HEK293 (cell line): Measurements from ENCODE around the gene DHX16.
A peak's percentile ranks its signal among the peaks of the same experiment; 100 is the strongest.

Experiments
- IKZF3 ChIP-seq: fragments of 450-650 bp; IDR thresholded peaks from 2 replicates; pipeline ENCODE4 v1.5.0; 2018; ENCODE audit warnings: missing biosample characterization, mild to moderate bottlenecking, missing genetic modification characterization, moderate library complexity
- KLF16 ChIP-seq: fragments of 450-650 bp; formaldehyde crosslinking; IDR thresholded peaks from 2 replicates; pipeline ENCODE4 v1.5.1; 2017; ENCODE audit warnings: missing biosample characterization, missing genetic modification characterization
- MZF1 ChIP-seq: fragments of 450-650 bp; formaldehyde crosslinking; IDR thresholded peaks from 2 replicates; pipeline ENCODE4 v1.5.1; 2017; ENCODE audit warnings: missing biosample characterization, missing genetic modification characterization, borderline replicate concordance
- PBX3 ChIP-seq: sonication (generic); formaldehyde crosslinking; IDR thresholded peaks from 2 replicates; pipeline ENCODE4 v1.8.1; 2022; ENCODE audit warnings: mild to moderate bottlenecking, moderate library complexity, missing genetic modification reagents
- PRDM1 ChIP-seq: fragments of 450-650 bp; formaldehyde crosslinking; IDR thresholded peaks from 2 replicates; pipeline ENCODE4; 2016; ENCODE audit warnings: missing biosample characterization, missing genetic modification characterization
- SCRT2 ChIP-seq: fragments of 450-650 bp; formaldehyde crosslinking; IDR thresholded peaks from 2 replicates; pipeline ENCODE4 v1.5.1; 2016; ENCODE audit warnings: missing biosample characterization, missing genetic modification characterization
- SP2 ChIP-seq: fragments of 450-650 bp; formaldehyde crosslinking; IDR thresholded peaks from 2 replicates; pipeline ENCODE4 v1.5.1; 2016; ENCODE audit warnings: missing biosample characterization, missing genetic modification characterization
- SP3 ChIP-seq: fragments of 450-650 bp; formaldehyde crosslinking; IDR thresholded peaks from 2 replicates; pipeline ENCODE4 v1.5.1; 2016; ENCODE audit warnings: missing biosample characterization, missing genetic modification characterization
- WT1 ChIP-seq: fragments of 450-650 bp; formaldehyde crosslinking; IDR thresholded peaks from 2 replicates; pipeline ENCODE4 v1.5.1; 2016; ENCODE audit warnings: missing biosample characterization, missing genetic modification characterization
- ZBTB17 ChIP-seq: fragments of 450-650 bp; formaldehyde crosslinking; IDR thresholded peaks from 2 replicates; pipeline ENCODE4 v1.5.1; 2016; ENCODE audit warnings: missing biosample characterization, missing genetic modification characterization
- ZBTB8A ChIP-seq: fragments of 450-650 bp; formaldehyde crosslinking; IDR thresholded peaks from 2 replicates; pipeline ENCODE4 v1.5.1; 2016; ENCODE audit warnings: missing biosample characterization, missing genetic modification characterization
- ZEB2 ChIP-seq: fragments of 450-650 bp; formaldehyde crosslinking; IDR thresholded peaks from 2 replicates; pipeline ENCODE4 v1.5.1; 2016; ENCODE audit warnings: missing biosample characterization, missing genetic modification characterization
- ZNF184 ChIP-seq: fragments of 450-650 bp; IDR thresholded peaks from 2 replicates; pipeline ENCODE4 v1.5.1; 2018; ENCODE audit warnings: missing biosample characterization, mild to moderate bottlenecking, missing genetic modification characterization
- ZNF2 ChIP-seq: fragments of 450-650 bp; formaldehyde crosslinking; IDR thresholded peaks from 2 replicates; pipeline ENCODE4 v1.5.1; 2016; ENCODE audit warnings: missing biosample characterization, missing genetic modification characterization
- ZNF274 ChIP-seq, 2 experiments: fragments of 200-500 bp in 1 of 2; fragments of 450-650 bp in 1 of 2; sonication (Bioruptor generic) in 1 of 2; formaldehyde crosslinking in 1 of 2; IDR thresholded peaks; 2 replicates each; pipeline versions ENCODE4 v1.5.1 to v1.6.1; 2014 to 2016; ENCODE audit warnings: borderline replicate concordance in 1 of 2, inconsistent platforms in 1 of 2, low read length in 1 of 2, missing biosample characterization in 1 of 2, missing genetic modification characterization in 1 of 2
- ZNF280D ChIP-seq: fragments of 450-650 bp; formaldehyde crosslinking; IDR thresholded peaks from 2 replicates; pipeline ENCODE4 v1.5.1; 2016; ENCODE audit warnings: missing biosample characterization, missing genetic modification characterization
- ZNF341 ChIP-seq: fragments of 450-650 bp; formaldehyde crosslinking; IDR thresholded peaks from 2 replicates; pipeline ENCODE4; 2016; ENCODE audit warnings: low read depth, missing biosample characterization, missing genetic modification characterization
- ZNF426 ChIP-seq: fragments of 450-650 bp; formaldehyde crosslinking; IDR thresholded peaks from 2 replicates; pipeline ENCODE4 v1.5.1; 2017; ENCODE audit warnings: missing biosample characterization, missing genetic modification characterization, mild to moderate bottlenecking, inconsistent platforms, moderate library complexity
- ZNF488 ChIP-seq: fragments of 450-650 bp; formaldehyde crosslinking; IDR thresholded peaks from 2 replicates; pipeline ENCODE4 v1.5.1; 2016; ENCODE audit warnings: missing biosample characterization, missing genetic modification characterization
- ZNF501 ChIP-seq: fragments of 450-650 bp; formaldehyde crosslinking; IDR thresholded peaks from 2 replicates; pipeline ENCODE4 v1.5.1; 2016; ENCODE audit warnings: missing biosample characterization, missing genetic modification characterization
- ZNF510 ChIP-seq: fragments of 450-650 bp; formaldehyde crosslinking; IDR thresholded peaks from 2 replicates; pipeline ENCODE4 v1.5.1; 2018; ENCODE audit warnings: mild to moderate bottlenecking, missing genetic modification characterization, missing biosample characterization; ENCODE audit not compliant: insufficient replicate concordance
- ZNF513 ChIP-seq: fragments of 450-650 bp; IDR thresholded peaks from 2 replicates; pipeline ENCODE4 v1.5.1; 2018; ENCODE audit warnings: missing biosample characterization, missing genetic modification characterization
- ZNF521 ChIP-seq: fragments of 450-650 bp; formaldehyde crosslinking; IDR thresholded peaks from 2 replicates; pipeline ENCODE4 v1.5.1; 2017; ENCODE audit warnings: missing biosample characterization, mild to moderate bottlenecking, missing genetic modification characterization
- ZNF529 ChIP-seq: fragments of 450-650 bp; formaldehyde crosslinking; IDR thresholded peaks from 2 replicates; pipeline ENCODE4 v1.5.1; 2017; ENCODE audit warnings: missing genetic modification characterization, missing biosample characterization; ENCODE audit not compliant: insufficient replicate concordance
- ZNF555 ChIP-seq: fragments of 450-650 bp; formaldehyde crosslinking; conservative IDR thresholded peaks from 2 replicates; pipeline ENCODE4 v1.5.1; 2017; ENCODE audit warnings: missing biosample characterization, mild to moderate bottlenecking, missing genetic modification characterization, inconsistent platforms
- ZNF558 ChIP-seq: fragments of 450-650 bp; formaldehyde crosslinking; IDR thresholded peaks from 2 replicates; pipeline ENCODE4 v1.5.1; 2016; ENCODE audit warnings: missing biosample characterization, missing genetic modification characterization
- ZNF623 ChIP-seq: fragments of 450-650 bp; formaldehyde crosslinking; IDR thresholded peaks from 2 replicates; pipeline ENCODE4 v1.5.1; 2016; ENCODE audit warnings: missing biosample characterization, missing genetic modification characterization
- ZNF629 ChIP-seq: fragments of 450-650 bp; formaldehyde crosslinking; IDR thresholded peaks from 2 replicates; pipeline ENCODE4 v1.5.1; 2017; ENCODE audit warnings: missing biosample characterization, missing genetic modification characterization
- ZNF658 ChIP-seq: fragments of 450-650 bp; formaldehyde crosslinking; IDR thresholded peaks from 2 replicates; pipeline ENCODE4; 2016; ENCODE audit warnings: missing biosample characterization, missing genetic modification characterization
- ZNF830 ChIP-seq: fragments of 450-650 bp; IDR thresholded peaks from 2 replicates; pipeline ENCODE4 v1.5.0; 2018; ENCODE audit warnings: missing biosample characterization, missing genetic modification characterization, low read depth, mild to moderate bottlenecking, moderate library complexity
- ZSCAN16 ChIP-seq: fragments of 450-650 bp; formaldehyde crosslinking; IDR thresholded peaks from 2 replicates; pipeline ENCODE4 v1.5.1; 2016; ENCODE audit warnings: missing biosample characterization, missing genetic modification characterization
- ZSCAN30 ChIP-seq: fragments of 450-650 bp; IDR thresholded peaks from 2 replicates; pipeline ENCODE4 v1.5.1; 2018; ENCODE audit warnings: missing biosample characterization, mild to moderate bottlenecking, missing genetic modification characterization, moderate library complexity

Gene DHX16

GRCh38 chr6:30721198-30722024, 48.6 kb upstream of the DHX16 start (continued):
- TF ChIP-seq ZNF501 (tag by site-specific recombination) = 0 out of 2 replicates have a peak, but pooled peaks have one; percentile 69
- peak; percentile 78; the same call in 1 of the 2 replicates for TF ChIP-seq PBX3 (CRISPR knock-in tag)
- TF ChIP-seq ZNF513 (tag by site-specific recombination) = no peak
- TF ChIP-seq IKZF3 = no peak
- peak; percentile 10; the same call in 1 of the 2 replicates for TF ChIP-seq KLF16 (tag by site-specific recombination)
- TF ChIP-seq ZNF830 (tag by site-specific recombination) = no peak
- peak; percentile 70 for TF ChIP-seq SP3
- TF ChIP-seq SP2 (tag by site-specific recombination) = peak; percentile 74
- peak; percentile 61 for TF ChIP-seq ZEB2
- no peak for TF ChIP-seq ZNF658 (tag by site-specific recombination)
- peak; percentile 91; the same call in 1 of the 2 replicates for TF ChIP-seq ZBTB8A
- TF ChIP-seq ZNF623 = peak; percentile 18; the same call in 1 of the 2 replicates
- TF ChIP-seq ZNF510 (tag by site-specific recombination) = no peak
- no peak for TF ChIP-seq ZBTB17 (tag by site-specific recombination)
- no peak for TF ChIP-seq ZNF521 (tag by site-specific recombination)
- TF ChIP-seq SCRT2 (tag by site-specific recombination) = no peak
- no peak for TF ChIP-seq ZNF184 (tag by site-specific recombination)
- no peak for TF ChIP-seq ZNF274 (IDR thresholded peaks at IDR 0.05; ENCODE audit: low read length)
- TF ChIP-seq ZNF274 (tag by site-specific recombination; IDR thresholded peaks at IDR 0.05; ENCODE audit: borderline replicate concordance) = no peak
- no peak for TF ChIP-seq ZSCAN30 (tag by site-specific recombination)
- TF ChIP-seq ZNF2 (tag by site-specific recombination) = 0 out of 2 replicates have a peak, but pooled peaks have one; percentile 11
- no peak; the same call in 1 of the 2 replicates for TF ChIP-seq WT1 (tag by site-specific recombination)
- peak; percentile 90 for TF ChIP-seq ZNF341 (tag by site-specific recombination)
- no peak for TF ChIP-seq ZSCAN16 (tag by site-specific recombination)
- TF ChIP-seq ZNF555 (tag by site-specific recombination) = no peak
- TF ChIP-seq ZNF529 (tag by site-specific recombination) = no peak
- no peak for TF ChIP-seq ZNF426 (tag by site-specific recombination)
- TF ChIP-seq ZNF280D (tag by site-specific recombination) = no peak
- peak; percentile 77 for TF ChIP-seq MZF1 (tag by site-specific recombination)
- TF ChIP-seq PRDM1 = peak; percentile 62
- no peak for TF ChIP-seq ZNF488 (tag by site-specific recombination)
- TF ChIP-seq ZNF629 = 0 out of 2 replicates have a peak, but pooled peaks have one; percentile 37
- no peak for TF ChIP-seq ZNF558 (tag by site-specific recombination)
